ENCODE data around the gene DISC1.
"Not testable (repeated sequence)": the region's sequence is repeated elsewhere in the genome, so short reads cannot be mapped to it uniquely, and the experiment has no call there.

Gene DISC1

GRCh38 chr1:231957359-231957758 lies 330.8 kb downstream of the DISC1 start:
- DNase-seq (ENCODE audit: low read depth, low spot score), result no peak

- no peak for DNase-seq (ENCODE audit: low read depth, low spot score)
Measured at GRCh38 chr1:231958448-231958847, 331.9 kb downstream of the DISC1 start.

- no peak for DNase-seq (ENCODE audit: low read depth, low spot score)
Measured at GRCh38 chr1:231959225-231959884, 332.8 kb downstream of the DISC1 start.

GRCh38 chr1:231961801-231962200 lies 335.2 kb downstream of the DISC1 start:
- DNase-seq (ENCODE audit: low read depth, low spot score), result not testable (repeated sequence)

- DNase-seq (ENCODE audit: low read depth, low spot score), result no peak
Measured at GRCh38 chr1:231962636-231963035, 336.0 kb downstream of the DISC1 start.

GRCh38 chr1:231964241-231964640 lies 337.7 kb downstream of the DISC1 start:
- DNase-seq (ENCODE audit: low read depth, low spot score), result no peak

GRCh38 chr1:231964961-231965360 lies 338.4 kb downstream of the DISC1 start:
- DNase-seq (ENCODE audit: low read depth, low spot score), result no peak

GRCh38 chr1:231965615-231966014 lies 339.0 kb downstream of the DISC1 start:
- no peak for DNase-seq (ENCODE audit: low read depth, low spot score)

- no peak for DNase-seq (ENCODE audit: low read depth, low spot score)
Measured at GRCh38 chr1:231966983-231967382, 340.4 kb downstream of the DISC1 start.

- DNase-seq (ENCODE audit: low read depth, low spot score), result no peak
Measured at GRCh38 chr1:231969076-231969475, 342.5 kb downstream of the DISC1 start.

GRCh38 chr1:231969761-231970160 lies 343.2 kb downstream of the DISC1 start:
- not testable (repeated sequence) for DNase-seq (ENCODE audit: low read depth, low spot score)

GRCh38 chr1:231970684-231971083 lies 344.1 kb downstream of the DISC1 start:
- no peak for DNase-seq (ENCODE audit: low read depth, low spot score)

GRCh38 chr1:231971397-231972110 lies 345.0 kb downstream of the DISC1 start:
- DNase-seq (ENCODE audit: low read depth, low spot score), result no peak

GRCh38 chr1:231972111-231972445 lies 345.5 kb downstream of the DISC1 start:
- no peak for DNase-seq (ENCODE audit: low read depth, low spot score)

GRCh38 chr1:231973830-231974229 lies 347.2 kb downstream of the DISC1 start:
- no peak for DNase-seq (ENCODE audit: low read depth, low spot score)

- DNase-seq (ENCODE audit: low read depth, low spot score), result no peak
Measured at GRCh38 chr1:231976231-231976630, 349.6 kb downstream of the DISC1 start.

- no peak for DNase-seq (ENCODE audit: low read depth, low spot score)
Measured at GRCh38 chr1:231981675-231982074, 355.1 kb downstream of the DISC1 start.

- no peak for DNase-seq (ENCODE audit: low read depth, low spot score)
Measured at GRCh38 chr1:231982871-231983587, 356.4 kb downstream of the DISC1 start.

- DNase-seq (ENCODE audit: low read depth, low spot score), result no peak
Measured at GRCh38 chr1:231983588-231984193, 357.1 kb downstream of the DISC1 start.

- DNase-seq (ENCODE audit: low read depth, low spot score), result no peak
Measured at GRCh38 chr1:231985296-231986023, 358.9 kb downstream of the DISC1 start.

- no peak for DNase-seq (ENCODE audit: low read depth, low spot score)
Measured at GRCh38 chr1:231986631-231987336, 360.2 kb downstream of the DISC1 start.

Data from brain pericyte (primary cell).